ENCODE data around the gene RSPO3.

The RSPO3 gene

DNA sequence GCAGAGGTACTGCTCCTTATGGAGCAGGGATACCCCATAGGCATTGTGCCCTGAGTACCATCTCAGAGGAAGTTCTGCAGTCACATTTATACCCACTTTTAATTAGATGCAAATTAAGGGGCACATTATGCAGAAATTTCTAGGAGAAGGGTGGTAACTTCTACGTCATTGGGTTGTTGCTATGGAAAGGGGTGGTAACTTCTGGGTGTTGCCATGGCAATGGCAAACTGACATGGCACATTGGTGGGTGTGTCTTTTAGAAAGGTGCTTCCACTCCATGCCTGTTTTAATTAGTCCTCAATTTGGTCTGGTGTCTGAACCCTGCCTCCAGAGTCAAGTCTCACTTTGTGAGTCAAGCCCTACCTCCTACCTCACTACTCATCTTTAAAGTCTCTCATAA lies 42.0 kb downstream of the RSPO3 start:
- no peak for DNase-seq

DNA sequence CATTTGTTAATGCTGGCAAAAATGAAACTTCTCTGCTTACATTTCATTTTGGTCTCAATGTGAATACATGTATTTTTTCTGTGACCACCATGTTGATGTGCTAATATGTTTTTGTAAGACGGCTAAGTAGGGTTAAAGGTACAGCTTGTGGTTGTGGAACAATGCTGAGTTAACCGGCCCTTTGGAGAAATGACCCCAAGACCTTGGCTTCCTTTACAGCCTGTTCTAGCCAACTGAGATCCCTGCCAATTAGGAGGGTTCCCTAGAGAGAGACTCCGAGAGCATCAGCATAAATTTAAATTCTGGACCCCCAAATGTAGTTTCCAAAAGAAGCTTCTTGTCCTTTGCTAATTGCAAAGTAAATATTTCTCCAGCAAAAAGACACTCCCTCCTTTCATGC lies 44.4 kb downstream of the RSPO3 start:
- no peak for DNase-seq

DNA sequence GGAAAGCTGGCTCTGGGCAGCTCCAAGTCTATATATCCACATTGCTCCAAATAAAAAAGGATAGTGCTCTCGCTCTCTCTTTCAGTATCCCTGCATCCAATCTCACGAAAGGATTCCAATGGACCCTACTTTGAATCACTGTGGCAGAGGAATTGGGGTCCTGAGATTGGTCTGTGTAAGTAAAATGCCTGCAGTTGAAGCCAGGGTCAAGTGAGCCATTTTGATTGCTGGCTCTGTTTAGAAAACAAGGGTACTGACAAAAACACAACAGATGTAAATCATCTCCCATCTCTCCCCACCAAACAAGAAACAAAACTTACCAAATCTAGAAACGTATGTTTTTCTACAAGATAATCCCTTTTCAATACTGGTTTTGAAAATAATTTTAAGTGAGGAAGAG lies 45.6 kb downstream of the RSPO3 start:
- DNase-seq, result no peak

DNA sequence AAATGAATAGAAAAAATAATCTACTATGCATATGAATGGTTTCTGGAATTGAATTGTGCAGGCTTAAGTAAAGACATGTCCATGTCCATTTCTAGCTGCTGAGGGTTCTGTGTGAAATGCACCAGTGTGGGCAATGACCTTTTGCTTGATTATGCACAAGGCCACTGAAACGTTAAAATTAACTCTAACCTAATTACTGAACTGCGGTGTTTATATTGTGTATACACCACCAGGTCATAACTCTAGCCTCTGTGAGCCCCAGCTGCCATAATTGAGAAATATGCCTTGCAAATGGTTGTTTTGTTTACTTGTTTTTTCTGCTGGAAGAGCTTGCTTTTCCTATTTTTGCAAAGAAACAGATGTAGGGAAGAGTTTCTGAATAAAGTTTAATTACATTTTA lies 46.1 kb downstream of the RSPO3 start:
- DNase-seq, result no peak

DNA sequence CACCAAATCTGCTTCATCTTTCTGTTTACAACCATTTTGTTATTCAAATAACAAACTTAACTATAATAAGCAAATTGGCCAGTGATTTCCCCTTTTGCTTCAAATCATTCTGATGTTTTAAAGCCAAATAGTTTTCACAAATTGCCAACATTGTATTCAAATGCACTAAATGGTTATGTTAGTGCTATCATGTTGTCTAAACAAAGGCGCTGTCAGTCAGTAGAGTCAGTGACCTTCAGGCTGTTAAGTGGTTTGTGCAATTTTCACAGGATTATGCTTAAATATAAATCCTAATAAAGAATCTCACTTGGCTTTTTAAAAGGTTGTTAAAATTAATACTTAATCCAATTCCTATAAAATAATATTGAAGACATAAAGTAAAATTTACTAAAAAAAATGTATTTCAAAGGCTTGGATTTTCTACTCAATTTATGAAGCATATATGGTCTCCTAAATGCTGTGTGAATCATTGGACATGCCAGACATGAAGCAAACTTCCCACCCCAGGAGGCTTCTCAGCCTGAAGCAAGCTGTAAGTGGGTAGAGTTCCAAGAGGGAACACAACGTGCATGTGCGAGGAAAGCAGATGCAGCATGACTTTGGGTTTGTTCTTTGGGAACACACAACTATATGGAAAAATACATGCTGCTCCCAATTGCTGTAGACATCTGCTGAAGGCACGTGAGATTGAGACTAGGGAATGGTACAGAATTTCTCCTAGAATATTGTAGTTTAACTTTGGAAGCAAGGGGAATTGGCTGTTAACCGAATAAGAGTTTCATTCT lies 54.9 kb downstream of the RSPO3 start:
- peak in 34 of 58 donors; percentile 1 to 74 (median 12) for DNase-seq

DNA sequence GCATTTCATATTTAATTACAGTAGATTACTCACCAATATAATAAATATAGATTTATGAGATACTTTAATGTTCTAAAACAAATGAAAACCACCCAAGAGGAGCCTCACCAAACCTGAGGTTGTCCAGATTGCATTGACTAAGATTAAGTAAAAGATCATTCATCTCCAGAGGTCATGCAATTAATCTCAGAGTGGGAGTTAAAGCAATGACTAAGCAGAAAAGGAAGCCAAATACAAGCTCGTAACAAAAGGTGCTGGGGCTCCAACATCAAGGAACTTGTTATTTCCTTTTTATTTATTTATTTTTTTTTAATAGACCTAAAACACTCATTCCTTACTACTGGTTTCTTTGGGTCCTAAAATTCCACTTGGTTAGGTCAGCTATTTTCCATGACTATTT lies 57.7 kb downstream of the RSPO3 start:
- DNase-seq, result no peak

DNA sequence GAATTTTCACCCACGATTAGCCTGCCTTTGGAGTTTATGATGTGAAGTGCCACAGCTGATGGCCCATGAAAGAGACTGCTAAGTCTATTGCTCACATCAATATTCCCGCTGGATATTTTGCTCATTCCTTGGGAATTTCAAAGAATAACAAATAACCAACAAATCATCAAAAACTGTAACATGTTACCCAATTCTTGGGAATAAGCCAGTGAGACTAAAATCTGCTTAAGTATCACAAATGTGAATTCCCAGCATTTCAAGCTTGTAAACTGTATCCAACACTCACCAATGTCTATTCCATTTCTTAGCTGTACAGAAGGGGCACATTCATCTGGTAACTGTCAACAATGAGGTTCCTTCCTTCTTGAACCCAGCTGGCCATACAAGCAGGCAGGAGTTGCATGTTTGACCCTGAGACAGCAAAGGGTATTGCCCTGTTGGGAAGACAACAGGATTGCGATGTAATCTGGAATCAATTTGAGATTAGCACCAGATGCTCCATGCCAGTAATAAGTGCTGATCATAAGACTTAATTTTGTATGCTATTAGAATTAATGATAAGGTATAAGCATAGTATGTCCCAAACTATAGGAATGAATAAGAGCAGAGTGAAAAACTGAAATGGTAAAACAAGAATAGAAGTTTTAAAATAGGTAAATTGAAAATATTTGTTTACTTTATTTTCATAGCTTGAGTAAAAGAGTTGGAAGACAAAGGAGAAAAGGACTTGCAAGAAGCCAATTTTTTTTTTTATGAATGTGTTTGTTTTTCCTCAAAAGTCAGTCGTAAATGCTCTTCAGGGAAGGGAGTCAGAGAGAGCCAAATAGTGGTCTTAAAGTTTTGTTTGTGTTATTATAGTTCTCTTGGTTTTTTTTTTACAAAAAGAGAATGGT lies 58.8 kb downstream of the RSPO3 start:
- DNase-seq, result no peak

DNA sequence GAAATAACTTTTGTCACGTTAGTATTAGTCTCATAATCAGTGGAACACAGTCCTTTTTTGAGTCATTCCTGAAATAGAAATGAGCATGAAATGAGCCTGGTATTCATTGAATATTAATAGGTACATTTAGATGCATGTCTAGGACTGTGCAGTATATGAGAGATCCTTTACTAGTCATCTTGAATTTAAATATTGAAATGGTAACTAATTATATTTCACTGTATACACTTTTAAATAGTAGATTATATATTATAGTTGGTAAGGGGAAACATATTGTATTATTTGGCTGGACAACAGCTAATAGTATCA lies 59.4 kb downstream of the RSPO3 start:
- DNase-seq, result no peak

DNA sequence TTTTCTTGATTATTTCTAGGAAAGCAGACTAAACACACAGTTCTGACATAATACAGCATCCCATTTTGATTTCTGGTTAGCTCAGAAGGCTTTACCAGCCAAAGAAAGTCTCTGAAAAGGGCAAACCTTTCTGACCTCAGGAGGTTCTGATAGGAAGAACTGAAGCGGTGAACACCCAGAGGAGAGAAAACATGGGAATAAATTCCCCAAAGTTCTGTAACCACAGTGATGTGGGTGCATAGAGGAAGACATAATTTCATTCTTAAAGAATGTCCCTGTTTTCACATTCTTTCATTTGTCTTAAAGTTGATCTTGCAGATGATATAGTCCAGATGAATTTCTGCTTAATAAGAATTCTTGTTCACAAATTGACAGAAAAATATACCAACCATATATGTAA lies 60.3 kb downstream of the RSPO3 start:
- DNase-seq, result no peak

DNA sequence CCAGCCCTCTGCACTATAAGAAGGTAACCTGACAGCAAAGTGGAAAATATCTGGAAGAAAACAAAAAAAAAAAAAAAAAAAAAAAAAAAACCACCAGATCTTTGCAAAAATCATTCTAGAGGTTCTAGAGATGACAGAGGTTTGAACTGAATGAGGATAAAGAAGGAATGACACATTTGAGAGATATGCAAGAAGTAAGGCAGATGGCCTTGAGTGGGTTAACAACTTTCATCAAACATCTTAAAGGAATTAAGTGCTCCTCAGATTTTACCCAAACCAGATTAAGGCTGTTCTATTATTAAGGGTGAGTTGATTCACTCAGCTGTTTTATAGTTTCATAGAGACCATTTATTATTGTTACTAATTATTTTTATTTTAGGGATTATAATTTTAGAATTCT lies 62.0 kb downstream of the RSPO3 start:
- DNase-seq, result no peak

DNA sequence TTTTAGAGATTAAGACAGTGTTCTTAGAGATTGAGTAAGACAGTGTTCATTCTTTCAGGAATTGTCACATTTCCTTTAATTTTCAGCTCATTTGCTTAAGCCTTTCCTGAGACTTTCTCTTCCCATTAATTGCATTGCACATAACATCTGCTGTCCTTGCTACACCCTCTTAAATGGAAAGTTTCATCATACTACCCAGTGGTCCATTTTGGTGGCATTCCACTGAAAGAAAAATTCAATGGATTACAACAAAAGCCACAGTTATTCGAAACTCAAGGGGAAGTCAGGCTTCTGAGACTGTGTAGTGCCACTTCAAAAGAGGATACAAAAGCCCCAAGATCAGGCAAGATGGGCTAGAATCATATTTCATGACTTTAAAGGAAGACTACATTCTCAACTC lies 64.0 kb downstream of the RSPO3 start:
- no peak for DNase-seq

DNA sequence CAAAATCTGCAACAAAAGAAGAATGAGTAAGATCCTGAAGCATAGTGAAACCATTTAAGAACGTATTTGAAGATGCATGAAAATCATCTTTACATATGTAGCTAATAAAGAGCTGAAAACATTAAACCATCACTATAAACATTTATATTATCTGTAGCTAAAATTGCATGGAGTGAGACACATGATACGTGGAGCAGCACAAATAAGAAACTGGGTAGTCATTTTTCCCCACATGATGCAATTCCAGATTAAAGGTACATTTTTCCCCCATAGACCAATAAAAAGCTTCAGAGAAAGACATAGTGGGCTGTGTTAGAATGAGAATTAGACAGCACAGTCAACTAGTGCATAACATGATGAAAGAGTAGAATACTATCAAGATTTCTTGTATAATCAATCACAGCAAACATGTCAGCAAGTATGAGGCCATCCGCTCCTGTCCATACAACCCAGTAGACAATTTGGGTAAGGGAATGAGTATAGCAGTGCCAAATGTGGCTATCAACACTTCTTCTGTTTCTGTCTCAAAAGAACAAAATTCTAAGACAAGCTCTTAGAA lies 67.0 kb downstream of the RSPO3 start:
- DNase-seq, result no peak

DNA sequence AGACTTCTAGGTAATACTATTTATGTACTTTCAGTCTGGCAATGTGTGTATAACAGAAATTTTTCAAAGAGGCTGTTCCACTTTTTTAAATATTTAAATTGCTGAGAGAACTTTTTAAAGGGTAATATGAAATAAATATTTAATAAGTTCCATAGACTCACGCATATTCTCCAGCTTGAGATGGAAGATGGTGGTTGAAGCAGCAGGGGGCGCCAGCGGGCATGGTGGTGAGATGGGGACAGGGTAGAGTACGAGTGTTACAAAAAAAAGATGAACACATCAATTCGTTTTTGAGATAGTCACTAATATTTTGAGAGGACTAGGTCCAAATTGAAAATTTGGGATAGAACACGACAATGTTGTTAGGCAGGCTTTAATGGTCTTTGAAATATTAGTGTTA lies 68.4 kb downstream of the RSPO3 start:
- peak in 13 of 58 donors; percentile 0 to 21 (median 2) for DNase-seq

DNA sequence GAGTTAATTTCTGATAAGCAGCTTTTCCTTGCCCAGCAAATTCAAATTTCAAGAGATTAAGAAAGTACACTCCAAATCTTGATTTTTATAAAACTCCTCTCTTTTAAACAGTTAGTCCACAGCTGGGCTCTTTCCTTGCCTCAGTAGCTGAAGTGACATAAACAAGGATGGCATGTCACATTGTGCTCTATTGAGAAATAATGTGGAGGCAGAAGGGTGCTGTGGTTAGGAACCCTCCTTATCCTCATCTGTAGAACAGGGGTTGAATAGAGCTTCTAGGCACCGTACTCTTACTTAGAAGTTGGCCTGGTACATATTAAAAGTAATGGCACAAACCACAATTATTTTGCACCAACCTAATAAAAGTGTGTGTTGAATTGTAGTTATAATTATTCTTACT lies 70.3 kb downstream of the RSPO3 start:
- DNase-seq, result no peak

DNA sequence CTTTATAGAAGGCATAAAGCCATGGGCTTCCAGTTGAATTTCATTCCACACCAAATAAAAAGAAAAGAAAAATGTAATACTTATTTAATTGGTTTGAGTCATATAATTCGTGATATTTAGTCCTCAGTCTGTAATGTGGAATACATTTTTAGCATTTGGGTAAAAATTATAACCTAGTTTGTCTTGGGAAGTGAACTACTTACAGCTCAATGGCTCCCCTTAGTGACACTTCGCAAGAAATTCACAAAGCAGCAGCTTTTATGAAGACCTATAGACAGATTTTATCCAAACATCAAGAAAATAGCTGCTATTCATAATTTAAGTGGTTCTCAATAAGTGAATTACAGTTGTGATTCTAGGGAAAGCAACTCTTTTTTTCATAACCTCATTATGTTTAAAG lies 72.1 kb downstream of the RSPO3 start:
- DNase-seq, result no peak

DNA sequence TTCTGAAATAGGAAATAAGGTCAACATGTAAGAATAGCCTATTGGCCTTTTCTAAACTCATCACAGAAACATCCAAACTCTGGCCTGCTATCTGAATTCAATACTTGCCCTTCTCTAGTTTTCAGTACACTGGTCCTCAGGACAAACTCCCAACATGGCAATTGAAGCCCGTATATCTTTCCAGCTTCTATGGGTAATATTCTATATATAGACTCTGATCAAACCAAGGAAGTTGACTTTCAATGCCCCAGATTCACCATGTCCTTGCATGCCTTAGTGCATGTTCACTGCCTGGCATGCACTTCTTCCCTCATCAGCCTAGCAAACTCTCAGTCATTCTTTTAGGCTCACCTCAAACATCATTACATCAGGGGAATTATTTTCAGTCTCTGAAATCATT lies 73.2 kb downstream of the RSPO3 start:
- no peak for DNase-seq

DNA sequence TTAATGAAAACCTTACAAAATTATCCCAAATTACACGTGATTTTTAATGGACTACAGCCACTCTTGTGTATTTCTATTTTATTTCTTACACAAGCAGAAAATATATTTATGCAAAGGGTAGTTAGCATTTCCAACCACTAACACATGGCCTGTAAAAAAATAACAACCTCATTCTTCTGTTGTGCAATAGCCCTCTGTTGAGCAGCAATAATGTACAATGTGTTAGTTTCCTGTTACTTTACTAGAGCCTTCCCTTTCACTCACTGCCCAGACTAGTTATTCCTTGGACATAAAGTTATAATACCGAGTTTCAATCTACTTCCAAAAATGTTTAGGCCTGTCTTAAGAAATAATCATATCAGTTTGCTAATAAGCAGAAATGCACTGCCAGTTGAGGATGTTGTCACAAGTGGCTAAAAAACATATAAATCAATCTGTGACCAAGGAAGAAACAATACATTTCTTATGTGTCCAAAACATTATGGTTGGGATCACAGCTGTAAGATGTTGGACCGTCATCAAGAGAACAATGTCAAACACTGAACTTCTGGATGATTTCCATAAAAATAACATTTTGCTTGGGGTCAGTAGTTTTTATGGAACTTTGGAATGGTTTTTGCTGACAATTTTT lies 74.6 kb downstream of the RSPO3 start:
- DNase-seq, result no peak

DNA sequence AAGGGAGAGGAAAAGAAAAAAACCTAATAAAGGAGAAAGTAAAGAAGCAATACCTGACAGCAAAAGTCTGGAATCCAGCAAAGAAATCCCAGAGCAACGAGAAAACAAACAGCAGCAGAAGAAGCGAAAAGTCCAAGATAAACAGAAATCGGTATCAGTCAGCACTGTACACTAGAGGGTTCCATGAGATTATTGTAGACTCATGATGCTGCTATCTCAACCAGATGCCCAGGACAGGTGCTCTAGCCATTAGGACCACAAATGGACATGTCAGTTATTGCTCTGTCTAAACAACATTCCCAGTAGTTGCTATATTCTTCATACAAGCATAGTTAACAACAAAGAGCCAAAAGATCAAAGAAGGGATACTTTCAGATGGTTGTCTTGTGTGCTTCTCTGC lies 77.4 kb downstream of the RSPO3 start:
- no peak for DNase-seq

DNA sequence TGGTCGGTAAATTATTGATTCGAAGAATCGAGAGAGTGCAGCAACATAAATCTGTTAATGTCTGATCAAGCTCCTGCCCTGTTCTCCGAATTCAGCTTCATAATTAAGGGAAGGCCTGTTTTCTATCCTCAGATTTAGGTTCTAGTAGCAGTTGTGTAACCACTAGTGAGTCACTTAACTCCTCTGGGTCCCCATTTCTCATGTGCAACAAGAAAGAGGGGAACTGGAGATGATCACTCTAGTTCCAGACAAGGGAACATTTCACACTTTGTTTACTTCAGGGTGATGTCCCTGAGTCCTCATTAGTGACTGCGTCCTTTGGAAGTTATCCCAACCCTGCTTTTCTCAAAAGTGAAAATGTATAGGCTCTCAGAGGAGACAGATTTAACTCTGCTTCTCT lies 80.1 kb downstream of the RSPO3 start:
- no peak for DNase-seq

DNA sequence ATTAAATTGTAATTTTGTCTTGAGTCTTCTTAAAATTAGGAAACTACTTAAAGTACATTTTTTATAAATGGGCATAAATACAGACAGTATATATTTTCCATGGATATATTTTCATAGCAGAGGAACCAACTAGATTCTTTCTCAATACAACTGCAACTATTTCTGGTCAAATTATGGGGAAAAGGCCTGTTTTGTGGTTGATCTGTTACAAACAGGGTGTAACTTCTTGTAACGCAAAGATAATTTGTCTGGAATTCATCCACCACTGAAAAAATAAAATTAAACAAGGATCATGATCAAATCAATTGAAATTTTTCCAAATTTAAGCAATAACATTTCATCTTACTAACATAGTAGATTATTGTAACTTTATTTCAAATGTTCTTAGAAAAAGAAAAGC lies 81.0 kb downstream of the RSPO3 start:
- no peak for DNase-seq

DNA sequence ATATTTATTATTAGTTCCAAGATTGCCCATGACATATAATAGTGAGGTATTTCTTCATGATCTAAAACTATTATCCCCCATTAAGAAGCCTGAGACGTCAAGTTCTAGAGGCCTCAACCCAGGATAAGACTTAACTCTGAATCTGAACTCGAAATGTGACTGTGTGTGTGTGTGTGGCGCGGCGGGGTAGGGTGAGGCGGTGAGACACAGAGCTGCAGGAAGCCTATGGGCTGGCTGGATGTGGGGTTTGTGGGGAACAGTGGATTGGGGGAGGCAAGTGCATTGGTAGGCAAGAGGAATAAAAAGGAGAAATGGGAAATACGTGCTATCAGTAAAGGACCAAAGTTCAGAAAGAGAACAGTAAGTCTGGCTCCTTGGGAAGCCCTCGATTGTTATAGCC lies 81.6 kb downstream of the RSPO3 start:
- DNase-seq, result no peak

DNA sequence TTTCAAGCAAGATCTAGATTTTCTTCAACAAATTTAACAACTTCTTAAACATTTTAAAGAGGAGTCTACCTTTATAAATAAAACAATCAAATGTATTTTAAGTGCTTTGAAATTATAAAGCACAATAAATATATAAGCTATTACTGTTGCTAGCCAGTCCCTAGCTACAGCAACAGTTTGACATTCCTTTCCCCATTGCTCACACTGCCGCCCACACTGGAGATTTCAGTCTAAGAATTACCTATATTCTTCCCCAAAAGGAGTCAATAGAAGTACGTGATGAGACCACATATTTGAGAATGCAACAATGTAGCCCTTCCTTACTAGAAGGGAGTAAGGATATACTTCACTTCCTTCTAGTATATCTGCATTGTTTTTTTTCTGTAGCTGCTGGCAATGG lies 82.8 kb downstream of the RSPO3 start:
- DNase-seq, result no peak
